Kidney (tissue), 14 donors: ENCODE data around the gene PHF21B. TPM values are rescaled to one million over a fixed set of nuclear protein-coding genes. Genes with fewer than 3 reads are reported as not detected.

Experiments
- DNase-seq, 5 donors: peaks; one replicate each; pipeline ENCODE4 v3.0.0-alpha.2; 2013 to 2020
- FAIRE-seq: peaks from 2 replicates; lab custom pipeline; 2012; peaks lifted over from hg19 to GRCh38; lab: Jason Lieb, UNC
- H3K27ac ChIP-seq, 2 donors: one replicate each; pipeline ENCODE4 v1.7.0; 2013; ENCODE audit warnings: low read depth in 2 of 2, low read length in 2 of 2, inconsistent platforms in 1 of 2
- H3K27me3 ChIP-seq: one replicate; pipeline ENCODE4 v1.7.1; 2013; ENCODE audit warnings: low read length, inconsistent platforms; ENCODE audit not compliant: control insufficient read depth, insufficient read depth
- H3K36me3 ChIP-seq, 3 donors: one replicate each; pipeline versions ENCODE4 v1.7.0 to v1.7.1; 2013; ENCODE audit warnings: low read length in 3 of 3, control low read depth in 1 of 3, inconsistent platforms in 1 of 3; ENCODE audit not compliant: insufficient read depth in 3 of 3, control insufficient read depth in 2 of 3
- H3K4me1 ChIP-seq, 3 donors: one replicate each; pipeline versions ENCODE4 v1.7.0 to v1.7.1; 2013; ENCODE audit warnings: low read length in 3 of 3, inconsistent platforms in 1 of 3, low read depth in 1 of 3; ENCODE audit not compliant: control insufficient read depth in 2 of 3, insufficient read depth in 2 of 3
- H3K4me3 ChIP-seq, 3 donors: one replicate each; pipeline versions ENCODE4 v1.7.0 to v1.8.1; 2013; ENCODE audit warnings: low read length in 3 of 3, control low read depth in 1 of 3, inconsistent platforms in 1 of 3
- H3K9ac ChIP-seq, 3 donors: one replicate each; pipeline versions ENCODE4 v1.7.0 to v1.7.1; 2013; ENCODE audit warnings: low read length in 3 of 3, control low read depth in 1 of 3, inconsistent platforms in 1 of 3
- H3K9me3 ChIP-seq, 3 donors: one replicate each; pipeline versions ENCODE4 v1.7.0 to v1.7.1; 2013; ENCODE audit warnings: low read length in 3 of 3, control low read depth in 1 of 3, inconsistent platforms in 1 of 3; ENCODE audit not compliant: control insufficient read depth in 2 of 3, insufficient read depth in 1 of 3
- CTCF ChIP-seq: IDR thresholded peaks from 3 replicates; pipeline ENCODE4 v1.5.1; 2012; ENCODE audit warnings: mild to moderate bottlenecking, moderate library complexity, borderline replicate concordance; ENCODE audit not compliant: insufficient read depth; ENCODE audit errors: extremely low read depth
- intact Hi-C: fragments of 100-400 bp; cut with DNase I; formaldehyde crosslinking; loops from one replicate; pipeline ENCODE4 v1.11.1; 2022
- polyA plus RNA-seq: library from polyadenylated mRNA; stranded (reverse); fragments of 350-450 nt; fragmentation: Illumina TruSeq; extraction: RNeasy Lipid Tissue Mini Kit (QIAGEN cat#74804); gene quantifications from one replicate; pipeline ENCODE4 v1.2.3, GENCODE V29; 2014; ENCODE audit warnings: low read depth, low replicate concordance; ENCODE audit not compliant: insufficient read depth
- total RNA-seq: library from RNA; stranded (reverse); fragmentation: NEBNext Ultra II Directional; extraction: Animal tissue kit (Norgen Biotek cat#: 25700); gene quantifications from one replicate; pipeline ENCODE4 v1.2.1, GENCODE V29; 2021
- donor health status: control.
- donor health status: control.
- donor health status: control.
- donor health status: control.
- donor health status: control.
- donor health status: DM: yes; HTN: yes; CAD: no.
- donor health status: Normal renal cell carcinoma (clear cell type).

Gene PHF21B
- total and polyA plus RNA-seq, 2 donors from 2014 or later = 1.1 to 2.8 TPM

- no peaks in the 10 kb centered on the region for H3K36me3 ChIP-seq
- H3K9ac ChIP-seq = no peak overlapping the region
- H3K27ac ChIP-seq = no peak overlapping the region
- peaks cover 0 to 5% (median 0%) of the 10 kb centered on the region in 3 donors for H3K9me3 ChIP-seq
- H3K4me3 ChIP-seq = no peak overlapping the region
- DNase-seq (no peak), FAIRE-seq (no peak)
- H3K27me3 ChIP-seq = no peaks in the 10 kb centered on the region
- no peak for TF ChIP-seq CTCF
- no peaks in the 10 kb centered on the region for H3K4me1 ChIP-seq
- intact Hi-C loops = no loop called here
Measured at GRCh38 chr22:44952863-44953746, 56.7 kb downstream of the PHF21B start.

- DNase-seq (no peak), FAIRE-seq (no peak)
- no peak overlapping the region for H3K27ac ChIP-seq
- no peaks in the 10 kb centered on the region for H3K27me3 ChIP-seq
- no peaks in the 10 kb centered on the region for H3K4me1 ChIP-seq
- no peaks in the 10 kb centered on the region for H3K36me3 ChIP-seq
- H3K9me3 ChIP-seq = peaks cover 0 to 5% (median 0%) of the 10 kb centered on the region in 3 donors
- TF ChIP-seq CTCF = no peak
- H3K4me3 ChIP-seq = no peak overlapping the region
- H3K9ac ChIP-seq = no peak overlapping the region
- intact Hi-C loops = no loop called here
Measured at GRCh38 chr22:44951510-44951816, 58.3 kb downstream of the PHF21B start.

DNA sequence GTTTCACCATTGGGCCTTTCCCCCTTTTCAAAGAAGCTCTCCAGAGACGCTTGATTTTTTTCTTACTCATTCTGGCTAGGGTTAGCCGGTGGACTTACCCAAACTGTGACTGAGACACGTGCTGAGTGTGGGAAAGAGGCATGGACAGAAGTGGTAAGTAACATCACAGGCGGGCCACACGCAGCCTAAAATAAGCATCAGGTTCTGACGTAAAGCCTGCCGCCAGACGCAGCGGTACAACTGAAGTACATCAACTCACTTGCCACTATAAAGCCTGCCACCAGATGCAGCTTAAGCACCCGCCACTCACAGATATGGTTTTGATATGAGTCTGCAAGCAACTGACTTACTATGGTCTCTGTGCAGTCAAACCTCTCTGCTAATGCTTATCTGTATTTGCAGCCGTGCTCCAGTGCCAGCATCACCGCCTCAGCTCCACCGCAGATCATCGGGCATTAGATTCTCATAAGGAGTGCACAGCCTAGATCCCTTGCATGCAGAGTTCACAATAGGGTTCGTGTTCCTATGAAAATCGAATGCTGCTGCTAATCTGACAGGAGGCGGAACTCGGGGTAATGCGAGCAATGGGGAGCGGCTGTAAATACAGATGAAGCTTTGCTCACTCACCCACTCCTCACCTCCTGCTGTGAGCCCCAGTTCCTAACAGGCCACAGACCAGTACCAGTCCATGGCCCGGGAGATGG, 58.8 kb downstream of the PHF21B start:
- H3K36me3 ChIP-seq = no peaks in the 10 kb centered on the region
- H3K27me3 ChIP-seq = no peaks in the 10 kb centered on the region
- no peak overlapping the region for H3K27ac ChIP-seq
- no peak for TF ChIP-seq CTCF
- FAIRE-seq (no peak), DNase-seq (no peak)
- H3K9me3 ChIP-seq = peaks cover 0 to 5% (median 0%) of the 10 kb centered on the region in 3 donors
- H3K9ac ChIP-seq = no peak overlapping the region
- no peaks in the 10 kb centered on the region for H3K4me1 ChIP-seq
- intact Hi-C loops = no loop called here
- no peak overlapping the region for H3K4me3 ChIP-seq
